Measurements from ENCODE around the gene COL6A3.
"Not testable (repeated sequence)": the region's sequence is repeated elsewhere in the genome, so short reads cannot be mapped to it uniquely, and the experiment has no call there.

The COL6A3 gene

GRCh38 chr2:237315170-237315828 lies 98.7 kb downstream of the COL6A3 start:
- no peak for DNase-seq

GRCh38 chr2:237314681-237315080 lies 99.3 kb downstream of the COL6A3 start:
- DNase-seq = no peak

GRCh38 chr2:237314198-237314597 lies 99.8 kb downstream of the COL6A3 start:
- DNase-seq = no peak

GRCh38 chr2:237312021-237312755 lies 101.8 kb downstream of the COL6A3 start:
- DNase-seq = no peak

- DNase-seq = no peak
Measured at GRCh38 chr2:237310515-237311114, 103.3 kb downstream of the COL6A3 start.

- DNase-seq = no peak
Measured at GRCh38 chr2:237309416-237309815, 104.5 kb downstream of the COL6A3 start.

GRCh38 chr2:237309011-237309410 lies 105.0 kb downstream of the COL6A3 start:
- no peak for DNase-seq

GRCh38 chr2:237307474-237307873 lies 106.5 kb downstream of the COL6A3 start:
- DNase-seq = no peak

- DNase-seq = no peak
Measured at GRCh38 chr2:237306787-237307170, 107.2 kb downstream of the COL6A3 start.

- DNase-seq = no peak
Measured at GRCh38 chr2:237306083-237306786, 107.7 kb downstream of the COL6A3 start.

GRCh38 chr2:237305579-237305978 lies 108.4 kb downstream of the COL6A3 start:
- no peak for DNase-seq

GRCh38 chr2:237304763-237305514 lies 109.0 kb downstream of the COL6A3 start:
- no peak for DNase-seq

GRCh38 chr2:237303244-237303643 lies 110.7 kb downstream of the COL6A3 start:
- not testable (repeated sequence) for DNase-seq

GRCh38 chr2:237301595-237301994 lies 112.4 kb downstream of the COL6A3 start:
- no peak for DNase-seq

- DNase-seq = no peak
Measured at GRCh38 chr2:237300739-237301138, 113.2 kb downstream of the COL6A3 start.

GRCh38 chr2:237299906-237300305 lies 114.1 kb downstream of the COL6A3 start:
- DNase-seq = no peak

GRCh38 chr2:237298151-237299118 lies 115.5 kb downstream of the COL6A3 start:
- no peak for DNase-seq

- no peak for DNase-seq
Measured at GRCh38 chr2:237297421-237298150, 116.4 kb downstream of the COL6A3 start.

- no peak for DNase-seq
Measured at GRCh38 chr2:237296756-237297155, 117.2 kb downstream of the COL6A3 start.

GRCh38 chr2:237295889-237296480 lies 118.0 kb downstream of the COL6A3 start:
- DNase-seq = no peak
